HepG2 (cell line): ENCODE results near the gene ACBD6. TPM values are rescaled to one million over a fixed set of nuclear protein-coding genes. Genes with fewer than 3 reads are reported as not detected.

Experiments
- BATF2 ChIP-seq: sonication (generic); formaldehyde crosslinking; IDR thresholded peaks from 2 replicates; pipeline ENCODE4 v1.8.0; 2022; ENCODE audit warnings: mild to moderate bottlenecking, missing genetic modification reagents, moderate library complexity
- FOSL2 ChIP-seq: sonication (generic); formaldehyde crosslinking; IDR thresholded peaks from 2 replicates; pipeline ENCODE4 v1.4.0; 2020; ENCODE audit warnings: missing genetic modification reagents
- KLF6 ChIP-seq: IDR thresholded peaks from 2 replicates; pipeline ENCODE4 v1.8.0; 2016; ENCODE audit warnings: missing biosample characterization, missing genetic modification reagents
- LCORL ChIP-seq, 2 experiments: fragments of 450-650 bp in 1 of 2; sonication (generic) in 1 of 2; formaldehyde crosslinking in 1 of 2; IDR thresholded peaks; 2 replicates each; pipeline versions ENCODE4 v1.5.0 to v1.6.1; 2017 to 2020; ENCODE audit warnings: antibody characterized with exemption in 1 of 2, missing genetic modification reagents in 1 of 2
- MEF2D ChIP-seq: sonication (generic); formaldehyde crosslinking; IDR thresholded peaks from 2 replicates; pipeline ENCODE4 v1.5.1; 2020; ENCODE audit warnings: mild to moderate bottlenecking, missing genetic modification reagents
- MLXIP ChIP-seq: sonication (generic); formaldehyde crosslinking; IDR thresholded peaks from 2 replicates; pipeline ENCODE4 v1.9.0; 2021; ENCODE audit warnings: missing genetic modification reagents, borderline replicate concordance
- REST ChIP-seq, 2 experiments: IDR thresholded peaks; 2 replicates each; pipeline ENCODE4 v1.6.1; 2011 to 2012; ENCODE audit warnings: low read length in 2 of 2, borderline replicate concordance in 1 of 2, low read depth in 1 of 2, mild to moderate bottlenecking in 1 of 2, moderate library complexity in 1 of 2
- SOX6 ChIP-seq, 2 experiments: fragments of 450-650 bp in 1 of 2; sonication (generic) in 1 of 2; formaldehyde crosslinking in 1 of 2; IDR thresholded peaks; 2 replicates each; pipeline versions ENCODE4 v1.4.0 to v1.6.1; 2017 to 2020; ENCODE audit warnings: antibody characterized with exemption in 1 of 2, mild to moderate bottlenecking in 1 of 2, missing genetic modification reagents in 1 of 2
- ZBTB2 ChIP-seq: sonication (generic); formaldehyde crosslinking; IDR thresholded peaks from 2 replicates; pipeline ENCODE4 v1.8.0; 2022; ENCODE audit warnings: low read depth, missing genetic modification reagents
- ZBTB25 ChIP-seq: IDR thresholded peaks from 2 replicates; pipeline ENCODE4 v1.6.1; 2018; ENCODE audit warnings: missing genetic modification reagents
- ZNF225 ChIP-seq: sonication (generic); formaldehyde crosslinking; IDR thresholded peaks from 2 replicates; pipeline ENCODE4 v1.4.0; 2020; ENCODE audit warnings: mild to moderate bottlenecking, missing genetic modification reagents
- ZNF382 ChIP-seq: sonication (generic); formaldehyde crosslinking; IDR thresholded peaks from 2 replicates; pipeline ENCODE4 v1.5.0; 2020; ENCODE audit warnings: missing genetic modification reagents, mild to moderate bottlenecking, borderline replicate concordance
- ZNF546 ChIP-seq: sonication (generic); formaldehyde crosslinking; conservative IDR thresholded peaks from 2 replicates; pipeline ENCODE4 v1.8.1; 2023; ENCODE audit warnings: mild to moderate bottlenecking, missing genetic modification reagents
- ZNF552 ChIP-seq: sonication (generic); formaldehyde crosslinking; IDR thresholded peaks from 2 replicates; pipeline ENCODE4 v1.9.0; 2022; ENCODE audit warnings: missing genetic modification reagents, mild to moderate bottlenecking, borderline replicate concordance
- polyA plus RNA-seq, 8 experiments: library from polyadenylated mRNA; depleted of rRNA in 3 of 8; stranded (reverse) in 7 of 8; unstranded in 1 of 8; fragments of >200 nt; fragmentation: Illumina TruSeq in 4 of 8; extraction: Trizol in 4 of 8; gene quantifications; 2 replicates each; pipeline versions ENCODE4 v1.2.1 to v1.2.3, GENCODE V29; 2011 to 2016; ENCODE audit warnings: low read depth in 4 of 8, missing spikeins in 1 of 8, mixed read lengths in 1 of 8; ENCODE audit not compliant: insufficient read depth in 1 of 8
- total RNA-seq, 5 experiments: library from RNA; depleted of rRNA; stranded (reverse); fragments of >200 nt; fragmentation: Illumina TruSeq; extraction: Trizol; gene quantifications; 2 replicates each; pipeline ENCODE4 v1.2.3, GENCODE V29; 2016; ENCODE audit warnings: low read depth in 1 of 5
- TF ChIP-seq, protein P1 (sequence below): IDR thresholded peaks from 2 replicates; pipeline ENCODE4 v1.6.1; 2012; ENCODE audit warnings: low read depth, low read length, improper control_type of control experiment
- TF ChIP-seq, protein P2 (sequence below): sonication (generic); formaldehyde crosslinking; IDR thresholded peaks from 2 replicates; pipeline ENCODE4 v1.4.0; 2020; ENCODE audit warnings: mild to moderate bottlenecking, missing genetic modification reagents

Gene ACBD6
- total and polyA plus RNA-seq, 2 of the 13 experiments (the other 11 are each of a cell fraction or from before 2014, with no cell fraction given): 33.5 to 47.2 TPM

DNA sequence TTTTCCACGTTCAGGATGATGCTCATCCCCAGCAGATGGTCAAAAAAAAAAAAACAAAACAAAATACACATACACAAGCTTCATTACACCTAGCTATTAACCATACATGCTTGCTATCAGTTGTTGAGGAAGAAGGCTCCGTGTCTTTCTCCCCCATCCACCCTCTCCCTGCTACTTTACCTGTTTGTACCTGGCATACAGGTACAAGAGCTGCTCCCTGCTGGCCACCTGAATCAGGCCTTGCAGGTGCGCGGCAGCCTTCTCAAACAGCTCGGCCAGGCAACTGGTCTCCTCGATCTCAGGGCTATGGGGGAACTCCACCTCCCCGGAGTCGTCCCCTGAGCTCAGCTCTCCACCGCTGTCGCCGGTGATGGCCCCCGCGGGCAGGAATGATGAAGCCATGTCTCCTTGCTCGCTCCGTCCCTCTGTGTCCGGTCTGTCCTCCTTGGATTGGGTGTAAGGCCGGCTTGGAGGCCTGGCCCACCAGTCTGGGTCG is 464 bp downstream of the ACBD6 start (continued):
- TF ChIP-seq FOSL2 (CRISPR knock-in tag) (0 out of 2 replicates have a peak, but pooled peaks have one; percentile 16), MLXIP (no peak), LCORL (IDR thresholded peaks at IDR 0.05) (no peak), LCORL (CRISPR knock-in tag; IDR thresholded peaks at IDR 0.05) (no peak), REST (IDR thresholded peaks at IDR 0.05; ENCODE audit: borderline replicate concordance in 1 of 2, low read depth in 1 of 2, low read length in 2 of 2) (no peak), MEF2D (CRISPR knock-in tag) (peak; percentile 43; the same call in 1 of the 2 replicates), ZBTB25 (no peak), ZNF382 (CRISPR knock-in tag) (no peak), ZNF546 (CRISPR knock-in tag) (no peak), SOX6 (IDR thresholded peaks at IDR 0.05) (no peak), SOX6 (CRISPR knock-in tag; IDR thresholded peaks at IDR 0.05) (peak; percentile 32; the same call in 1 of the 2 replicates), BATF2 (CRISPR knock-in tag) (no peak), KLF6 (no peak), ZNF552 (no peak), ZBTB2 (no peak), ZNF225 (CRISPR knock-in tag) (no peak)
- TF ChIP-seq, protein P1, sequence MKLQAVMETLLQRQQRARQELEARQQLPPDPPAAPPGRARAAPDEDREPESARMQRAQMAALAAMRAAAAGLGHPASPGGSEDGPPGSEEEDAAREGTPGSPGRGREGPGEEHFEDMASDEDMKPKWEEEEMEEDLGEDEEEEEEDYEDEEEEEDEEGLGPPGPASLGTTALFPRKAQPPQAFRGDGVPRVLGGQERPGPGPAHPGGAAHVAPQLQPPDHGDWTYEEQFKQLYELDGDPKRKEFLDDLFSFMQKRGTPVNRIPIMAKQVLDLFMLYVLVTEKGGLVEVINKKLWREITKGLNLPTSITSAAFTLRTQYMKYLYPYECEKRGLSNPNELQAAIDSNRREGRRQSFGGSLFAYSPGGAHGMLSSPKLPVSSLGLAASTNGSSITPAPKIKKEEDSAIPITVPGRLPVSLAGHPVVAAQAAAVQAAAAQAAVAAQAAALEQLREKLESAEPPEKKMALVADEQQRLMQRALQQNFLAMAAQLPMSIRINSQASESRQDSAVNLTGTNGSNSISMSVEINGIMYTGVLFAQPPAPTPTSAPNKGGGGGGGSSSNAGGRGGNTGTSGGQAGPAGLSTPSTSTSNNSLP: no peak
- TF ChIP-seq, protein P2, sequence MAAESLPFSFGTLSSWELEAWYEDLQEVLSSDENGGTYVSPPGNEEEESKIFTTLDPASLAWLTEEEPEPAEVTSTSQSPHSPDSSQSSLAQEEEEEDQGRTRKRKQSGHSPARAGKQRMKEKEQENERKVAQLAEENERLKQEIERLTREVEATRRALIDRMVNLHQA: no peak
